Naive thymus-derived CD8-positive, alpha-beta T cell (primary cell): ENCODE measurements around the gene KLHDC9. TPM values are rescaled to one million over a fixed set of nuclear protein-coding genes. Genes with fewer than 3 reads are reported as not detected.

ENCODE experiments used
- ATAC-seq, 2 donors: fragments of 150-1000 bp; cut with Tn5 transposase in 1 of 2; sonication (Bioruptor Pico), chemical (Tn5 transposase) in 1 of 2; 1 replicate in 1 of 2; 2 replicates in 1 of 2; pipeline ENCODE4 v1.10.0; 2021; ENCODE audit warnings: mild to moderate bottlenecking in 2 of 2, moderate library complexity in 2 of 2
- POLR2A ChIA-PET: fragments of 350-600 bp; sonication (Branson Sonifier 250); formaldehyde crosslinking; loops from one replicate; lab custom pipeline; 2021; ENCODE audit warnings: antibody characterized with exemption; lab: Charles Lee
- DNase-seq, 10 donors: peaks; one replicate each; pipeline versions ENCODE4 v3.0.0 to v3.0.0-alpha.2; 2020 to 2022
- H3K27ac Mint-ChIP-seq, 10 donors: one replicate each; pipeline ENCODE4 v1.8.0; 2020 to 2022; ENCODE audit warnings: mild to moderate bottlenecking in 10 of 10, mixed read lengths in 10 of 10, moderate library complexity in 4 of 10, inconsistent platforms in 1 of 10
- H3K27me3 Mint-ChIP-seq, 5 donors: one replicate each; pipeline ENCODE4 v1.8.0; 2021 to 2022; ENCODE audit warnings: mixed read lengths in 5 of 5
- H3K36me3 Mint-ChIP-seq, 3 donors: one replicate each; pipeline ENCODE4 v1.8.0; 2020 to 2022; ENCODE audit warnings: mixed read lengths in 3 of 3, mild to moderate bottlenecking in 2 of 3, inconsistent platforms in 1 of 3
- H3K4me1 Mint-ChIP-seq, 4 donors: one replicate each; pipeline ENCODE4 v1.8.0; 2021 to 2022; ENCODE audit warnings: mixed read lengths in 4 of 4
- H3K4me3 Mint-ChIP-seq, 10 donors: one replicate each; pipeline ENCODE4 v1.8.0; 2020 to 2022; ENCODE audit warnings: mild to moderate bottlenecking in 10 of 10, mixed read lengths in 10 of 10, moderate library complexity in 6 of 10, inconsistent platforms in 1 of 10
- H3K9me3 Mint-ChIP-seq, 9 donors: one replicate each; pipeline ENCODE4 v1.8.0; 2020 to 2022; ENCODE audit warnings: mixed read lengths in 9 of 9, mild to moderate bottlenecking in 3 of 9, inconsistent platforms in 1 of 9, moderate library complexity in 1 of 9
- polyA plus RNA-seq, 3 donors: library from polyadenylated mRNA; unstranded; fragments of 300-500 nt; fragmentation: Illumina TruSeq; gene quantifications; one replicate each; pipeline ENCODE4 v1.2.3, GENCODE V29; 2021
- total RNA-seq, 8 experiments: library from RNA in 2 of 8; stranded (reverse) in 2 of 8; gene quantifications; one replicate each; pipeline ENCODE4 v1.2.3 and lab custom pipeline; 2021 to 2026

The KLHDC9 gene
- total and polyA plus RNA-seq, 5 experiments from 2014 or later = 0.30 to 1.5 (median 0.62) TPM

DNA sequence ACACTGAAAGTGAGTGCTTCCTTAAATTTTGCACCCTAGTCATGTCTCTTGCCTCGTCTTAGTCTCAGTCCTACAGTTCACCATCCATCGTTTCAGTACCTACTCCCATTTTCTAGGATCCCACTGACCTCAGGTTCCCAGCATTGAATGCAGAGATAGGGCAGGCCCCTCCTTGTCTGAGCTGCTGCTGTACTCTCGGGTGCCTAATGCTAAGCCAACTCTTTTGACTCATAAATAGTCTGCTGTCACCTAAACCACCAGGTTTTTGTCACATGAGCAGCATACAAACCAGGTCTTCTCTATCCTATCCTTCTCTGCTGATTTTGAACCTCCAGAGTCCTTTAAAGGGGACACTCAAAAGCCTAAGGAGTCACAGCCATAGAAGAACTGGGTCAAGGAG lies 31.5 kb upstream of the KLHDC9 start:
- POLR2A ChIA-PET = interaction anchor here (0.8 to 10.2 kb wide), 3 partner anchors 22 to 46 kb away, joined by 4 to 429 read pairs (median 119); partner anchors contain the start of genes F11R, KLHDC9, TSTD1 and USF1
- Mint-ChIP-seq H3K4me3 (peak overlapping the region; percentile 88 to 100 (median 99)), H3K27me3 (no peaks in the 10 kb centered on the region), H3K36me3 (peaks cover 4 to 59% (median 21%) of the 10 kb centered on the region in 3 donors), H3K27ac (peak overlapping the region; percentile 95 to 100 (median 98)), H3K9me3 (no peaks in the 10 kb centered on the region), H3K4me1 (peaks cover 50 to 86% (median 79%) of the 10 kb centered on the region in 4 donors)
- DNase-seq (no peak), ATAC-seq (no peak)

DNA sequence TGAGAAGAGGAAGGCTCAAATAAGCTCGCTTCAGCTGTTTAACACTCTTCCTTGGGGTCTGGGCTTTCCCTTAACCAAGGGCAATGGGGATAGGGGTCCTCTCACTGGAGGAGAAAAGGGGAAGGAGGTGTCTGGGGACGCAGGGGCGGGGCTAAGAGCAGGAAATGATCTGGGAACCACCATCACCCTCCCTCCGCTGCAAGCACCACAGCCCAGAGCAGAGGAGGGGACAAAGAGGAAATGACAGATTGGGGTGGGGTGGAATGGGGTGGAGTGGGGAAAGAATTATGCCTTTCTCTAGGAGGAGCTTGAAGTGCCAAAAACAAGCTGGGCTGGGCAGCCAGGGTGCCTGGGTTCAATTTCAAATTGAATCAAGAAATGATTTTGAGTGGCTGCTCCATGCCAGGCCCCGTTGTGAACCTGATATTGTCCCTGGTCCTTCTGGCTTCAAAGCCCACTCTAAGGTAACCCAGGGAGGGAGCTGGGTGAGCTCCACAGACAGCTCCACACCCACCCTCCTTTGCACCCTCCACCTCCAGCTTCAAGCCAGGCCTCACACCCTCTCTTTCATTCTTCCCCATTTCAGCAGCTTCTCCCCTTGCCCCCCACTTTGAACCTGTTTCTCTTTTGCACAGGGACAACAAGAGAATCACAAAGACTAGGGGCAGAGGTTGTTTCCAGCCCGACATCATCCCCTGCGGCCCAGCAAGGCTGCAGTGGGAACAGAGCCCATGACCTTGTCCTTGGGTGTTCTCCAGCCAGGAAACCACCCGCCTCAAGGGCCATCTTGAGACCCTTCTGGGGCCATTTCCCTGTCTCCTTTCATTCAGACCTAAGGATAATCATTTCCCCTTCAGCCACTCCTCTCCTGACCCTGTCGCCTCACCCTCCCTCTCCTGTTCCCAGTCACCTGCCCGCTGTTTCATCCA lies 29.6 kb upstream of the KLHDC9 start:
- Mint-ChIP-seq H3K9me3 (no peaks in the 10 kb centered on the region), H3K27me3 (no peaks in the 10 kb centered on the region), H3K27ac (peak overlapping the region; percentile 96 to 100 (median 98)), H3K4me3 (peak overlapping the region; percentile 88 to 100 (median 99)), H3K4me1 (peaks cover 44 to 78% (median 72%) of the 10 kb centered on the region in 4 donors), H3K36me3 (peaks cover 4 to 41% (median 18%) of the 10 kb centered on the region in 3 donors)
- DNase-seq (peak; percentile 62 to 91 (median 83)), ATAC-seq (peak; percentile 74 to 77)
- POLR2A ChIA-PET = interaction anchor here (0.6 to 10.2 kb wide), 17 partner anchors 10 to 270 kb away, joined by 3 to 429 read pairs (median 14); partner anchors contain the start of genes DEDD, F11R, KLHDC9 and NIT1

DNA sequence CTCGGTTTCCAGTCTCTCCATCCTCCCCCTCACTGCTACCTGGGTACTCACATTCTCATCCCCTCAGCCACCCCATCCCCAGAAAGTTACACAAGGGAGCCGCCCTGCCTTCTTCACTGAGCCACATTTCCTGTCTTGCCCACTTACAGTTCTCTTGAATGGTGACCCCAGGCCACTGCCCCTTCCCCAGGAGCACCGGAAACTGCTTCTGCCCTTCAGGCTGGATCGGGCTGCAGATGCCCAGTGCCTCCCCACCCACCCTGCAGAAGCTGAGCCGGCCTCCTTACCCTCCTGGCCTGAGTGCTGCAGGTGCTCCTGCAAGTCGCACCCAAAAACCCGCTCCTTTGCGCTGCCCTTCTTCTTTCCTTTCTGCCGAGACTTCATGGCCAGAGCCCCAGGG lies 28.9 kb upstream of the KLHDC9 start:
- Mint-ChIP-seq H3K27me3 (no peaks in the 10 kb centered on the region), H3K36me3 (peaks cover 4 to 35% (median 15%) of the 10 kb centered on the region in 3 donors), H3K4me3 (peak overlapping the region; percentile 88 to 100 (median 99)), H3K27ac (peak overlapping the region; percentile 96 to 100 (median 98)), H3K4me1 (peaks cover 38 to 76% (median 65%) of the 10 kb centered on the region in 4 donors), H3K9me3 (no peaks in the 10 kb centered on the region)
- POLR2A ChIA-PET = interaction anchor here (0.7 to 10.2 kb wide), 17 partner anchors 10 to 271 kb away, joined by 3 to 429 read pairs (median 14); partner anchors contain the start of genes DEDD, F11R, KLHDC9 and NIT1
- DNase-seq (peak in 2 of 10 donors; percentile 31 to 61), ATAC-seq (peak in 1 of 2 donors; percentile 1)

DNA sequence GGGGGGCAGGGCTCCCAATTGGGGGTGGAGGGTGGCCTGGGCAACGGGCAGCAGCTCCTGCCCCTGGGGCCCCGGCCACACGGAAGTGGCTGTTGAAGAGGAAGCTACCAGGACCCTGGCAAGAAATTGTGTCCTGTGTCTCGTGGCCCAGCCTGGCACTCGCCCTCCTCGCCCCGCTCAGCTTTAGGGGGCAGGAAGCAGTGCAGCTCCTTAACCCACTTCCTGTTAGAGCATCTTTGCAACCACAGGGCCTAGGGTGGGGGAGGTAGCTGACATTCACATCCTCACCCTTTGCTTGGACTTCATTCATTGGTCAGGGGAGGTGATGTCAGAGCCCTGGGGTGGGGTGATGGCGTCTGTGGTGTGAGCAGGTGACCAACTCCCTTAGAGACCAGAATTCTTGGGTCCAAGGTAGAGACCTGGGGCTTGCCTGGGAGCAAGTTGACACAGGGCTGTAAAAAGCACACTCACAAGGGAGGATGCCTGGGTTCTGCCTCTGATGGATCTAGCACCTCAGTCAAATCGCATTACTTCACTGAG lies 28.4 kb upstream of the KLHDC9 start, which contains the start of gene ARHGAP30:
ARHGAP30 (minus strand) TSS at position 161 of the 540 bp plus-strand sequence. CDS start 267 bp downstream, outside the sequence.
- DNase-seq = peak; percentile 58 to 94 (median 82)
- Mint-ChIP-seq H3K27ac (peak within 1 kb of the TSS; percentile 96 to 100 (median 98)), H3K4me1 (peaks cover 33 to 75% (median 61%) of the 10 kb centered on the region in 4 donors), H3K9me3 (no peaks in the 10 kb centered on the region), H3K36me3 (peaks cover 4 to 29% (median 14%) of the 10 kb centered on the region in 3 donors), H3K4me3 (peak within 1 kb of the TSS; percentile 88 to 100 (median 99)), H3K27me3 (no peaks in the 10 kb centered on the region)
- ATAC-seq = peak; percentile 79 to 85
- POLR2A ChIA-PET = interaction anchor here (0.6 to 10.2 kb wide), 22 partner anchors 10 to 314 kb away, joined by 3 to 429 read pairs (median 5); partner anchors contain the start of genes DEDD, F11R, KLHDC9 and NIT1

DNA sequence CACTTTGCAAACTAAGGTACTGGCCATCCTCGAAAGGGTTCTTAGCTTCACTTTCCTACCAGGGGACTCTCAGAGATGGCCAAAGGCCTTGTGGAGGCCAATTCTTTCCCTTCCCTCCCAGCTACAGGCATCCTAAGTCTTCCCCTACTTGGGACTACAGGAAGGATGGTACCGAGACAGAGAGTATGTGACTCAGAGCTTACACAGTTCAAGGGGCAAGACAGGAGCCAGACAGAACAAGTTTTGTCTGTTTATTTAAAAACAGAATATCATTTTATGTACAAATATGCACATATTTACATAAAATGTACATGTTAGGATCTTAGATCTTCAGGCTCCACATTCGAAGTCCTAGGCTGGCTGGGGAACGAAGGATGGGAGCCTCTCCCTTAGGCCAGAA lies 27.4 kb upstream of the KLHDC9 start:
- DNase-seq (no peak), ATAC-seq (no peak)
- peak overlapping the region; percentile 96 to 100 (median 98) for H3K27ac Mint-ChIP-seq
- H3K4me1 Mint-ChIP-seq = peaks cover 33 to 68% (median 55%) of the 10 kb centered on the region in 4 donors
- peak overlapping the region in 3 of 10 donors; percentile 68 to 99 (median 88) for H3K4me3 Mint-ChIP-seq
- no peaks in the 10 kb centered on the region for H3K9me3 Mint-ChIP-seq
- no peaks in the 10 kb centered on the region for H3K27me3 Mint-ChIP-seq
- peaks cover 4 to 22% (median 14%) of the 10 kb centered on the region in 3 donors for H3K36me3 Mint-ChIP-seq
- POLR2A ChIA-PET = interaction anchor here (0.7 to 10.2 kb wide), 10 partner anchors 13 to 273 kb away, joined by 4 to 429 read pairs (median 13); partner anchors contain the start of genes DEDD, KLHDC9, TSTD1 and USF1

DNA sequence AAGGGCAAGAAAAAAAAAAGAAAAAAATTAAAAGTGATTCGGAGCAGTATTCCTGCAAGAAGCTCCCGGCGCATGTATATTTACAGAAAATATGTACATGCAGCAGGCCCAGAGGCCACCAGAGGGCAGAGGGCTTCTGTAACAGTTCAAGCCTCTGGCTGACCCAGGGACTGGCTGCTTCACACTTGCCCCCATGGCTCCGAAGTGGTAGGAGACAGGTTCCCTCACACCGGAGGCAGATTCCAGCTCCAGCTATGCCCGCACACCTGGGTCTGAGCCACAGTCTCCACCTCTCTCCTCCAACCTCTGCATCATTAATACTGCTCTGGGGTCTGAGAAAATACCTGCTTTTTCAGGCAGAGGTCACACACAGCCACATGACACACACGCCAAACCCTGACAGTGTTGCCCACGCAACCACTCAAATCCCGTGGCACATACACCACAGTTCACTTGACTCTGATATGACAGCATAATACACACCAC lies 26.2 kb upstream of the KLHDC9 start:
- ATAC-seq (no peak), DNase-seq (peak; percentile 29 to 76 (median 44))
- Mint-ChIP-seq H3K27me3 (no peaks in the 10 kb centered on the region), H3K4me1 (peaks cover 29 to 57% (median 46%) of the 10 kb centered on the region in 4 donors), H3K9me3 (no peaks in the 10 kb centered on the region), H3K27ac (peak overlapping the region; percentile 68 to 98 (median 88)), H3K36me3 (peaks cover 0 to 12% (median 8%) of the 10 kb centered on the region in 3 donors), H3K4me3 (peak overlapping the region in 4 of 10 donors; percentile 18 to 47 (median 24))
- POLR2A ChIA-PET = interaction anchor here (0.5 to 10.2 kb wide), 4 partner anchors 25 to 571 kb away, joined by 3 to 429 read pairs (median 61); partner anchors contain the start of genes KLHDC9, TSTD1 and USF1

DNA sequence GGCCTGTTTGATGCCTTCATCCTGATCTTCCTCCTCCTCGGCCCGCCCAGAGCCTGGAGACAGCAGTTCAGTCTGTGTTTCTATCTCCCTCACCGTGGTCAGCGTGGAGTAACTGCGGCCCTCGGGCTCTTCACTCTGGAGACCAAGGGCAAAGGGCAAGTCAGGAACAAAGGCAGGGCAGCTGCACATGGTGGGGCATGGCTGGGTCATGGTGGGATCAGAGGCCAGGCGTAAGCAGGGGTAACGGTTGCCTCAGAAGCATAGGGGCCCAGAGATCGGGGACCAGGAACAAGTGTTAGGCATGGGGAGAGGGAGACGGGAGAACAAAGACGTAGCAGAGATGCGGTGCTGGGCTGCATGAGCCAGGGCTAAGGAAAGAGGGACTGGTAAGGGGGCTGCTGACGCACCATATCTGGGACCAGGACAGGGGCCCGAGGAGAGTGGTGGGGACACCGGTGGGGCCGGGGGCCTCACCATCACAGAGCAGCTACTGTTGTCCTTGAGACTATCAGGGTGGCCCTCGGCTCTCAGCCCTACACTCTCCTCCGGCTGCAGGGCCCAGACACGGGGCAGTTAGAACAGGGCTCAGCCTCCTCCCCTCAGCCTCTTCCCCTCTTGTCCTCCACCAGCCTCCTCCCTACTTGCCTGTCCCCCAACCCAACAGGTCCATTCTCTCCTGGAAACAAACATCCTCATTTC lies 25.3 kb upstream of the KLHDC9 start:
- DNase-seq (peak in 1 of 10 donors; percentile 60), ATAC-seq (no peak)
- peaks cover 22 to 47% (median 37%) of the 10 kb centered on the region in 4 donors for H3K4me1 Mint-ChIP-seq
- peaks cover 0 to 4% (median 4%) of the 10 kb centered on the region in 3 donors for H3K36me3 Mint-ChIP-seq
- POLR2A ChIA-PET = interaction anchor here (0.6 to 10.2 kb wide), 4 partner anchors 24 to 82 kb away, joined by 3 to 429 read pairs (median 65); partner anchors contain the start of genes KLHDC9, TSTD1 and USF1
- H3K4me3 Mint-ChIP-seq = no peak overlapping the region
- no peaks in the 10 kb centered on the region for H3K27me3 Mint-ChIP-seq
- peak overlapping the region in 7 of 10 donors; percentile 22 to 96 (median 64) for H3K27ac Mint-ChIP-seq
- no peaks in the 10 kb centered on the region for H3K9me3 Mint-ChIP-seq

DNA sequence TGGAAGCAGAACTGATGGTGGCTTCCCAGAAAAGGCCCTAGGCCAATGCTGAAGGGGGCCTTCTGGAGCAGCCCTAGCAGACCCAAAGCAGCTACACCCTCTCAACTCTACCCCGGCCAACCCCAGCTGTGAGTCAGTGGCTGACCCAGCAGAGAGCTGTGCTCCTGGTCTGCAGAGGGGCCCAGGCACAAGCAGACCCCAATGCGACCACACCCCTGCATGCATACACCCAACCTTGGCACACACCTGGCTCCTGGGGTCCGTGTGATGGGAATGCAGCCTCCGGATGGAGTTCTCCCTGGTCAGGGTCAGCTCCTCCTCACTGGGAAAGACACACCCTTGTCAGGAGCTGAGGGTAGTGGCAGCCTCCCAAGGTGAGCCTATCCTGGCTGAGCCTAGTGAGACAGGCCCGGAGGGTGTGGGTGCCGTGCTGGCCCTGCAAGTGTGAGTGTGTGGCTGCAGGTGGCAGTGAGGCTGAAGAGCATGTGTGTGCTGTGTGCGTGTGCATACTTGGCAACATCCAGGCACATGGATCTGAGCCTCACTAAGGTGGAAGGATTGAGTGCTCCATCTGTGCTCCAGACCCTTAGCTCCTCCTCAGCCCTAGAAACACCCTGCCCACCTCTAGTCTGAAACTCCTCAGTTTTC lies 24.6 kb upstream of the KLHDC9 start:
- H3K27ac Mint-ChIP-seq = peak overlapping the region in 5 of 10 donors; percentile 22 to 74 (median 56)
- no peaks in the 10 kb centered on the region for H3K9me3 Mint-ChIP-seq
- DNase-seq = peak in 1 of 10 donors; percentile 62
- no peak for ATAC-seq
- POLR2A ChIA-PET = interaction anchor here (0.8 to 10.2 kb wide), 3 partner anchors 13 to 29 kb away, joined by 3 to 429 read pairs (median 11); partner anchors contain the start of genes TSTD1 and USF1
- H3K4me1 Mint-ChIP-seq = peaks cover 18 to 40% (median 31%) of the 10 kb centered on the region in 4 donors
- no peaks in the 10 kb centered on the region for H3K27me3 Mint-ChIP-seq
- peaks cover 0 to 4% (median 0%) of the 10 kb centered on the region in 3 donors for H3K36me3 Mint-ChIP-seq
- H3K4me3 Mint-ChIP-seq = no peak overlapping the region

DNA sequence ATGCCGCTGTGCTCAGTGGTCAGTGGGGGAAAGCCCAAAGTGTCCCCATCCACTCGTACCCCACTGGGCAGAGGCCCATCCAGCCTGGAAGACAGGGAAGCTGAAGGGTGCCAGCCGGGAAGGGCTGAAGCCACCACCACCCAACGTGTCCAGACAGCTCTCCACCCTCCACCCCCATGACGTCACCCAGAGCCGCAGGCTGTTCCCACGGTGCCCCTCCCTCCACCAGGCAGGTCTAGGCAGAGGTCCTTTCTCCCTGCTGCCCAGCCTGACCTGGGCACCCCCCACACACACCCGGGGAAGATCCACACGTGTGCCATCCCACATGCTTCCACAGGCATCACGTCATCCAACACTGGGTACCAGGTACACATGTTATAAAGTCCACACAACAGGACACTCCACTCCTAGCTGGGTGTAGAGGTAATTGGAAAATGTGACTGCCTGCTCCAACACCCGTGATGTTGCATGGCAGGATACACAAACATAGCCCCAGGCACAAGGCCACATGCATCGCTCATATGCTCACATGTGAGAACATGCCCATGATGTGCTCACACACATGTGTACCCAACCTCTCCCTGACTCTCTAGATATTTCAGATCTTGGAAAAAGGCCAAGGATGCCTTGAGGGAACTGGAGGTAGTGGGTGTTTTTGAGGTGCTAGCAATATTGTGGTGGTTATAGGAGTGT lies 23.3 kb upstream of the KLHDC9 start:
- POLR2A ChIA-PET = interaction anchor here (1.2 kb wide), 1 partner anchor 53 kb away, joined by 3 read pairs; no protein-coding TSS in a partner anchor
- H3K36me3 Mint-ChIP-seq = no peaks in the 10 kb centered on the region

DNA sequence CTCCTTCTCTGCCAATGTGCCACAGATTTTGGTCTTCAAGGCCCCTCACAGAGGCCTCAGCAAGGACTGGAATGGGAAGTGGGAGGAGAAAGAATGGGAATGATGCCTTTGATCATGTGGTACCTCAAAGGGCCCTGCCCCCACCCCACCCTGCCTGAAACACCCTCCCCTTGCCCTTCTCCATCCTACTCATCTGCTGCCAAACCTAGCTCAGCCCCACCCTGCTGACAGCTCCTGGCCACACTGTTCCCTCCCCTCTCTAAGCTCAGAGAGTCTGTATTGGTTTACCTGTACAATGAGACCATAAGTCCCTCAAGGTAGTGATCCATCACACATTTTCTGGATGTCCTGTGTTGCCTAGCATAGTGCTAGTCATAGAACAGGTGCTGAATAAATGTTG lies 21.8 kb upstream of the KLHDC9 start:
- POLR2A ChIA-PET = interaction anchor here (0.6 kb wide), 1 partner anchor 22 kb away, joined by 3 read pairs; the partner anchor contains the start of gene KLHDC9
- H3K9me3 Mint-ChIP-seq = no peaks in the 10 kb centered on the region
- H3K4me1 Mint-ChIP-seq = peaks cover 12 to 23% (median 15%) of the 10 kb centered on the region in 4 donors
- DNase-seq = no peak
- no peaks in the 10 kb centered on the region for H3K36me3 Mint-ChIP-seq
- H3K27ac Mint-ChIP-seq = no peak overlapping the region
- H3K4me3 Mint-ChIP-seq = no peak overlapping the region
- no peaks in the 10 kb centered on the region for H3K27me3 Mint-ChIP-seq
- no peak for ATAC-seq

More for the DNA sequence above, 23.3 kb upstream of the KLHDC9 start:
- ATAC-seq (no peak), DNase-seq (peak in 1 of 10 donors; percentile 35)
- Mint-ChIP-seq H3K4me3 (no peak overlapping the region), H3K27ac (no peak overlapping the region), H3K9me3 (no peaks in the 10 kb centered on the region), H3K27me3 (no peaks in the 10 kb centered on the region), H3K4me1 (peaks cover 14 to 39% (median 30%) of the 10 kb centered on the region in 4 donors)
